Stimulated activated effector memory CD8-positive, alpha-beta T cell treated with anti-CD3 and anti-CD28 coated beads, Interleukin-12 subunit alpha, Interleukin-12 subunit beta, amount 100 ng/mL, for 72 hours (primary cell): Measurements from ENCODE around the gene GALNT13.

ENCODE experiments used
- ATAC-seq: fragments of 150-1000 bp; cut with Tn5 transposase; 2 replicates; pipeline ENCODE4 v1.10.0; 2021
- DNase-seq, 2 donors: peaks; one replicate each; pipeline ENCODE4 v3.0.0; 2021 to 2022; ENCODE audit warnings: low spot score in 2 of 2
- H3K27ac Mint-ChIP-seq: one replicate; pipeline ENCODE4 v1.8.0; 2022; ENCODE audit warnings: mild to moderate bottlenecking, mixed read lengths
- H3K36me3 Mint-ChIP-seq: one replicate; pipeline ENCODE4 v1.8.0; 2022; ENCODE audit warnings: mild to moderate bottlenecking, mixed read lengths
- H3K4me1 Mint-ChIP-seq: one replicate; pipeline ENCODE4 v1.8.0; 2022; ENCODE audit warnings: mixed read lengths
- H3K4me3 Mint-ChIP-seq: one replicate; pipeline ENCODE4 v1.8.0; 2022; ENCODE audit warnings: mild to moderate bottlenecking, mixed read lengths
- H3K9me3 Mint-ChIP-seq: one replicate; pipeline ENCODE4 v1.8.0; 2022; ENCODE audit warnings: mixed read lengths

Gene GALNT13

GRCh38 chr2:154403242-154403790 lies 531.6 kb downstream of the GALNT13 start:
- ATAC-seq (no peak), DNase-seq (no peak)
- Mint-ChIP-seq H3K36me3 (no peaks in the 10 kb centered on the region), H3K4me1 (no peaks in the 10 kb centered on the region), H3K4me3 (no peak overlapping the region), H3K9me3 (peaks cover 21% of the 10 kb centered on the region), H3K27ac (no peak overlapping the region)

DNA sequence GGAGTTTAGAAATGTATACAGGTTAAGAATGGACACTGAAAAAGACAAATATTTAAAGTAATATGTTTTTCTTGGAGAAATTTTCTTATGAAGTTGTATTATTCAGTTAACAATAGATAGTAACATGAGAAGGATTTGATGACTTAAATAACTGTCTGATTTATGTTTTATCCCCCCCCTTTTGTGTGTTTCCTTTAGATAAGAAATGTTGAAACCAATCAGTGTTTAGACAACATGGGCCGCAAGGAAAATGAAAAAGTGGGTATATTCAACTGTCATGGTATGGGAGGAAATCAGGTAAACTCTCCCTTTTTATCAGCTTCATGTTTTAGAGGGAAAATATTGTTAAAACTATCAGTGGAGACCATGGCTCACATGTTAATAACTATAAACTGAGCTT lies 537.1 kb downstream of the GALNT13 start:
- Mint-ChIP-seq H3K27ac (no peak overlapping the region), H3K9me3 (peaks cover 26% of the 10 kb centered on the region), H3K36me3 (no peaks in the 10 kb centered on the region), H3K4me3 (no peak overlapping the region), H3K4me1 (no peaks in the 10 kb centered on the region)
- DNase-seq (no peak), ATAC-seq (no peak)

- no peak for ATAC-seq
- Mint-ChIP-seq H3K4me1 (no peaks in the 10 kb centered on the region), H3K9me3 (peaks cover 14% of the 10 kb centered on the region), H3K27ac (no peak overlapping the region), H3K36me3 (no peaks in the 10 kb centered on the region), H3K4me3 (no peak overlapping the region)
- no peak for DNase-seq
Measured at GRCh38 chr2:154422251-154422650, 550.5 kb downstream of the GALNT13 start.

GRCh38 chr2:154425994-154426393 lies 554.3 kb downstream of the GALNT13 start:
- Mint-ChIP-seq H3K4me1 (no peaks in the 10 kb centered on the region), H3K27ac (no peak overlapping the region), H3K36me3 (no peaks in the 10 kb centered on the region), H3K4me3 (no peak overlapping the region), H3K9me3 (peaks cover 25% of the 10 kb centered on the region)
- ATAC-seq (no peak), DNase-seq (no peak)

DNA sequence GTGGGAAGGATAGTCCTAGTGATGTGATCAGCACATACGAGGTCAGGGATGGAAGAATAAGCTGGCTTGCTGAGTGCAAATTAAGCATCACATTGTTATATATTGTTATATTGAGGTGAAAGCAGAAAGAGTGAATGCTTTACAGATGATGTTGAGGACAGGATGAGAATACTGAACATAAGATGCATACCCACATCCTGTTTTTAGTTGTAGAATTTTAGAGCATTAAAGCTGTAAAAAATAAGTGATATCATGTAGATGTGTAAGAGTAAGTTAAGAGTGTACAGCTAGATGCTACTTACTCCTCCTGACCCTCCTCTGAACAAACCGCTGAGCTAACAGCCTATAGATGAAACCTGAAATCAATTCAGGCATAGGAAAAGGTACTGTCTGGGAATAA lies 555.7 kb downstream of the GALNT13 start:
- Mint-ChIP-seq H3K36me3 (no peaks in the 10 kb centered on the region), H3K4me3 (no peak overlapping the region), H3K9me3 (peaks cover 25% of the 10 kb centered on the region), H3K27ac (no peak overlapping the region), H3K4me1 (no peaks in the 10 kb centered on the region)
- DNase-seq (no peak), ATAC-seq (no peak)

- Mint-ChIP-seq H3K36me3 (no peaks in the 10 kb centered on the region), H3K4me3 (no peak overlapping the region)
- ATAC-seq = no peak
Measured at GRCh38 chr2:154428022-154428421, 556.3 kb downstream of the GALNT13 start.

GRCh38 chr2:154433010-154433409 lies 561.3 kb downstream of the GALNT13 start:
- ATAC-seq (no peak), DNase-seq (no peak)
- H3K9me3 Mint-ChIP-seq = peaks cover 15% of the 10 kb centered on the region
- no peaks in the 10 kb centered on the region for H3K4me1 Mint-ChIP-seq
- no peaks in the 10 kb centered on the region for H3K36me3 Mint-ChIP-seq
- no peak overlapping the region for H3K27ac Mint-ChIP-seq
- H3K4me3 Mint-ChIP-seq = no peak overlapping the region

More at GRCh38 chr2:154428022-154428421, 556.3 kb downstream of the GALNT13 start:
- no peak for DNase-seq
- H3K27ac Mint-ChIP-seq = no peak overlapping the region
- H3K4me1 Mint-ChIP-seq = no peaks in the 10 kb centered on the region
- H3K9me3 Mint-ChIP-seq = peaks cover 25% of the 10 kb centered on the region

- no peak for ATAC-seq
- Mint-ChIP-seq H3K4me3 (no peak overlapping the region), H3K27ac (no peak overlapping the region)
Measured at GRCh38 chr2:154437104-154437503, 565.4 kb downstream of the GALNT13 start.

GRCh38 chr2:154439156-154439555 lies 567.4 kb downstream of the GALNT13 start:
- Mint-ChIP-seq H3K9me3 (peaks cover 2% of the 10 kb centered on the region), H3K4me1 (no peaks in the 10 kb centered on the region), H3K27ac (no peak overlapping the region), H3K4me3 (no peak overlapping the region), H3K36me3 (no peaks in the 10 kb centered on the region)
- no peak for ATAC-seq
- no peak for DNase-seq

More at GRCh38 chr2:154437104-154437503, 565.4 kb downstream of the GALNT13 start:
- DNase-seq = no peak
- H3K4me1 Mint-ChIP-seq = no peaks in the 10 kb centered on the region
- no peaks in the 10 kb centered on the region for H3K36me3 Mint-ChIP-seq
- peaks cover 2% of the 10 kb centered on the region for H3K9me3 Mint-ChIP-seq

DNA sequence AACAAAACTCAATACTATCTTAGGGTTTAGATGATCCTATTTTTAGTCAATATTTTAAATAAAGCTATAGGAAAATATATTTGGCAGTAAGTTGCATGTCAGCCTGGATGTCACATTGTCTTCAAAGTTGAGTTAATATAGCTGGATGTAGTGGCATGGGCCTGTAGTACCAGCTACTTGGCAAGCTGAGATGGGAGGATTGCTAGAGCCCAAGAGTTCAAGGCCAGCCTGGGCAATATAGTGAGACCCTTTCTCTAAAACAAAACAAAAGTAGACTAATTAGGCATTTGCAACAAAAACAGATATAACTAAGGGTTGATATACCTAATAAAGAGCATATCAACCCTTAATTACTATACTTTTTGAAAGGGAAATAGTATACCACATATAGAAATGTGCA lies 572.2 kb downstream of the GALNT13 start:
- no peak for ATAC-seq
- peaks cover 8% of the 10 kb centered on the region for H3K9me3 Mint-ChIP-seq
- no peaks in the 10 kb centered on the region for H3K36me3 Mint-ChIP-seq
- no peaks in the 10 kb centered on the region for H3K4me1 Mint-ChIP-seq
- no peak for DNase-seq
- H3K4me3 Mint-ChIP-seq = no peak overlapping the region
- no peak overlapping the region for H3K27ac Mint-ChIP-seq

DNA sequence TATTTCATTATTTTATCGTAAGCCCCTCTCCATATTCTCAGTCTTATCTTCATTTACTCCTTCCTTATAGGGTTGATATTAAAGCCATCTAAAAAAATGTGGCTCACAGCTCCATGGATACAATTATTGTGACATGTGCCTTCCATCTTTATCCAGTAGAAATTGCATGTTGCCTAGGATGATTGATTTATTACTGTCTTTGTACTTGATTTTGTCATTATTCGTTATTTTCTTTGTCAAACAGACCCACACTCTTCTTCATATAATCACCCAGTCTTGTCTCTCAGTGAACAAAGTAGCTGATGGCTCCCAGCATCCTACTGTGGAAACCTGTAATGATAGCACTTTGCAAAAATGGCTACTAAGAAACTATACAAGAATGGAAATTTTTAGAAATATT lies 574.6 kb downstream of the GALNT13 start:
- no peak for DNase-seq
- Mint-ChIP-seq H3K36me3 (no peaks in the 10 kb centered on the region), H3K9me3 (peaks cover 11% of the 10 kb centered on the region), H3K4me3 (no peak overlapping the region), H3K27ac (no peak overlapping the region), H3K4me1 (no peaks in the 10 kb centered on the region)
- no peak for ATAC-seq

DNA sequence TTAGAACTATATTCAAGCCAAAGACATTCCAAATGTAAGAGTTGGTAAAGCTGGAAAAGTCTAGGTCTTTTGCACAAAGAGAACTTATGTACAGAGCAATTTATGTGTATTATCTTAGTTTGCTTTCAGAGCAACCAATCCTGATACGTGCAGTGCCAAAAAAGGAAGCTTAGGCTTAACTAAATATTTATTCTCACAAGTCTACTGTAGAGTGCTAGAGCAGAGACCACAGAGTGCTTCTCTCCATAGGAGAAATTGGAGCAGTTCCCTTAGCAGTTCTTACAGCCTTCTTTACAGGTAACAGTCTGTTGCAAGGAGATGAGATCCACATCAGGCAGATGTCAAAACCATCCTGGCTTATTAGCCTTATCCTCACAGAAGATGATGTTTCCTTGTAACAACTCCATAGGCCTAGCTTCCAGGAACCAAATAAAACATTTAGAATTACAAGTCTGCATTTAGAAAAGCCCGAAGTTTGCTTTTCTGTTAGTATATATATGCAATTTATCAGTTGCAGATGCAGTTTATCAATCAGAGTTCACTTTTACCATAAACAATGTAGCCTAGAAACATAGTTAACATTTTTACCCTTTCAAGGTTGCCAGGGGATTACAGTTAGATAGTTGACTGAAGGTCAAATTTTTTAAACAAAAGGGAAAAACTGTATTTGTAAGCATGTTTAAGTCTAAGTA lies 576.2 kb downstream of the GALNT13 start:
- no peak for ATAC-seq
- H3K27ac Mint-ChIP-seq = no peak overlapping the region
- H3K9me3 Mint-ChIP-seq = peaks cover 11% of the 10 kb centered on the region
- H3K36me3 Mint-ChIP-seq = no peaks in the 10 kb centered on the region
- no peaks in the 10 kb centered on the region for H3K4me1 Mint-ChIP-seq
- no peak overlapping the region for H3K4me3 Mint-ChIP-seq
- no peak for DNase-seq

DNA sequence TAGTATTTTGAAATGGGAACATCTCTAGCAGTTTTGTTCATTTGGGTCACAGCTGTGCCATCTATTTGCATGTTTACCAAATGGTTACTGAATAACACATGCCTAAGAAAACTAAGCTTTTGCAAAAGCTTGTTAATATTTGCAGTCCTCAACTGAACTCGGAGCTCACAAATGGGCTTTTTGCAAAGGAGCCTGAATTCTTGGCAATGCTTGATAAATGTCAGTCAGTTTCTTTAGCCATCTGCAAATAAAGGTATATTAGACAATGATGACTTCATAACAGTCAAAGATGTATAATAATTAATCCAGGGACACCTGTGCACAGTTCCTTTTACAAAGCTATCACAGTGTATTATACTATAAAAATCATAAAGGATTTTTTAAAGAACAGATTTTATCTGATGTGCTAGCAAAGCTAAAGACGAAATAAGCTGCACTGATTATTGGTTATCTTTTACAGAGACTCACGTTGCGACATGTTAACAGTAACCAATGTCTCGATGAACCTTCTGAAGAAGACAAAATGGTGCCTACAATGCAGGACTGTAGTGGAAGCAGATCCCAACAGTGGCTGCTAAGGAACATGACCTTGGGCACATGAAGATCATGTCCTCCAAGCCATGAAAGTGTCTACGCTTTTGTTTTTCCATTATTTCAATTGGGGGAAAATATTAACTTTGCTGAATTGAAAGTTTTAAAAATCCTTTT lies 578.4 kb downstream of the GALNT13 start:
- ATAC-seq (no peak), DNase-seq (no peak)
- Mint-ChIP-seq H3K4me3 (no peak overlapping the region), H3K27ac (no peak overlapping the region), H3K36me3 (no peaks in the 10 kb centered on the region), H3K9me3 (peaks cover 16% of the 10 kb centered on the region), H3K4me1 (no peaks in the 10 kb centered on the region)

DNA sequence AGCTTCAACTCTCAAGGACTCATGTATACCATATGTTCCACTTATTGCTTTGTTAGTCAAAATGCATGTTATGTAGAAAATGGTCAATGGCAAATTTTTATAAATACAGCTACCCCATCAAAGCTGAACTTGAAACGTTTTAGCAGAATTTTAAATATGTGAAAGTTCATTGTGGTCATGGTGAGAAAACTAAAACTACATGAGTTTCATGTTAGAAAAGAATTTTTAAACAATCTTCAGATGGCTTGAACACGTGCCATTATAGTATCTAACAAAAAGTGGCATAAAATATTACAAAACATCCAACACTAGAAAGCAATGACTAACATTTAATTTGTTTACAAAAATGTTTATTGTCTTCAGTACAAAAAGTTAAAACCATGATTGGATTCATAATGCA lies 580.7 kb downstream of the GALNT13 start:
- Mint-ChIP-seq H3K4me1 (no peaks in the 10 kb centered on the region), H3K9me3 (peaks cover 12% of the 10 kb centered on the region), H3K27ac (no peak overlapping the region), H3K4me3 (no peak overlapping the region), H3K36me3 (no peaks in the 10 kb centered on the region)
- DNase-seq (no peak), ATAC-seq (no peak)

DNA sequence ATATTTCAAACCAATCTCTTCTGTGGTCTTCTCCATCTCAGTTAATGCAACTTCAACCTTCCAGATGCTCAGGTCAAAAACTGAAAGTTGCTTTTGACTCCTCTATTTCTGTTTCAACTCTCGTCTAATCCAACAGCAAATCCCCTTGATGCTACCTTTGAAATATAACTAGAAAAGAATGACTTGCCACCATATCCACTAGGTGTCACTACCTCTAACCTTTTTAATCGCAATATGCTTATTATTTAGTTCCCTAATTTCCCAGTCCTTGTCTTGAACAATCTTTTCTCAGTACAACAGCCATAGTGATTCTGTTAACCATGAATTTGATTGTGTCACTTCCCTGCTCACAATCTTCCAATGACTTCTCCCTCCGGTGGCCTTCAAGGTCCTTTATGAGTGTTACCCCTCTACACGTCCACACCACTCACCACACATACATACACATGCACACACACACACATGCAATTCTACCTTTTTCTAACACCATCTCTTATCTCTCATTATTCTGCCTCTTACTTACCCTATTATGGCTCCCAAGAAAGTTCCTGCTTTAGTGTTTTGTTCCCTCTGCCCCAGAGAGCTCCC lies 581.3 kb downstream of the GALNT13 start:
- Mint-ChIP-seq H3K27ac (no peak overlapping the region), H3K4me1 (no peaks in the 10 kb centered on the region), H3K4me3 (no peak overlapping the region), H3K9me3 (peaks cover 12% of the 10 kb centered on the region), H3K36me3 (no peaks in the 10 kb centered on the region)
- no peak for ATAC-seq
- DNase-seq = no peak

DNA sequence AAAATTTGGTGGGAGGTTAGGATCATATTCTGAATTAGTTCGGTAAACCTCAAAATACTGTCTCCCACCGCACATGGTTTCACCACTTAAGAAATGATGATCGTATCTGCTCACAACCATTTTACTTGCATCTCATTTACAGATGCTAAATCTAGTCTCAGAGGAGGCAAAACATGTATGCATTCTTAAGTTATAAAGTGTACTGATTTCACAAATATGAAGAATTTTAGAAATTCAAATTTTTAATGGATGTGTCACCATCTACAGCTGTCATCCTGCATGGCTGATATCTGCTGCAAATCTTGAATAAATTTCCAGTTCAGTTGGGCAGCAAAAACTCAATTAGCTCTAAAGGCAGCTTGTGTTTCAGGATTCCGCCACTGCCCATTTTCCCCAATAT lies 583.4 kb downstream of the GALNT13 start:
- Mint-ChIP-seq H3K27ac (no peak overlapping the region), H3K36me3 (no peaks in the 10 kb centered on the region), H3K4me3 (no peak overlapping the region), H3K9me3 (peaks cover 19% of the 10 kb centered on the region), H3K4me1 (no peaks in the 10 kb centered on the region)
- ATAC-seq = no peak
- DNase-seq = no peak
